H7 (cell line): ENCODE results near the gene KRT76. TPM values are rescaled to one million over a fixed set of nuclear protein-coding genes. Genes with fewer than 3 reads are reported as not detected.

Experiments
- DNase-seq: peaks from one replicate; pipeline ENCODE4 v3.0.0; 2012
- H3K27me3 ChIP-seq: 2 replicates; pipeline ENCODE4 v1.6.0; 2011; ENCODE audit warnings: mild to moderate bottlenecking, low read length; ENCODE audit not compliant: control insufficient read depth, insufficient read depth
- H3K36me3 ChIP-seq: replicated peaks from 2 replicates; pipeline ENCODE4 v1.5.1; 2011; ENCODE audit warnings: low read length; ENCODE audit not compliant: control insufficient read depth, insufficient read depth
- H3K4me3 ChIP-seq: 2 replicates; pipeline ENCODE4 v1.5.1; 2011; ENCODE audit warnings: low read depth, mild to moderate bottlenecking, control low read depth, low read length, moderate library complexity; ENCODE audit not compliant: insufficient read depth
- total RNA-seq: library from RNA; depleted of rRNA; stranded (reverse); fragments of >200 nt; shearing (Covaris generic); gene quantifications from 2 replicates; pipeline ENCODE4 v1.2.3, GENCODE V29; 2014

The KRT76 gene
- total RNA-seq, 1 experiment from 2014 or later, result not detected

DNA sequence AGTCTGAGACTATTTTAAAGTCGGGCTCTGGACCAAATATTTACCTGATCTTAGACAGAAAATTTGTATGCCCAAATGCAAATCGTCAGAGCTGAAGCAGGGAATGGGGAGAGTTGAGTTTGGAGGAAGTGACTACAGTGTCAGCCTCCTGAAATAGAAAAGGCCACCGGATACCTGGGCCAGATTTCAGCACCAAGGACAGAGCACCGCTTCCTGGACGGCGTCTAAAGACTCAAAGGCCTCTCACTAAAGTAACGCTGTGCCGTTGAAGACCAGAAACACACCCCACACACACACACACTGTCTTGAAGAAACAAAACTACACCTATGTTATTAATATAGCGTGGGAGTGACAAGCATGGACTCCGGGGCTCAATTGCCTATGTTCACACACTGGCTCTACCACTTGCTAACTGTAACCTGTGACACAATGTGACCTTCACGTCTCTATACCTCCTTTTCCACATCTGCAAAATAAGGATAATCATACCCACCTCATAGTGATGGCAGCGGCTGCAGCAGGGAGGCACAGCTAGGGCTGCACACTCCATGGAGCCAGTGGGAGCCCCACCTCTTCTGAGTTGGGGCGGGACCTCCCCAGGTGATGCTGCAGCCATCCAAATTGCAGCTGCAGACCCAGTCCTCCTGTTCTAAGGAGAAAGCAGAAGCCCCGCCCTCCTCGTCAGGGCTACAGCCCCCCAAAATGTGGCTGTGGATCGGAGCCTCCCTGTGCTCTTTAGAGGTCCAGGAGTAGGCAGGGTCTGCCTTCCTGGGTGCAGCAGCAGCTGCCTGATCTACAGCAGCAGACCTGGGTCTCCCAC is 35.6 kb downstream of the KRT76 start:
- no peak overlapping the region for H3K4me3 ChIP-seq
- peak; percentile 87 for DNase-seq
- H3K27me3 ChIP-seq, result peaks cover 1% of the 10 kb centered on the region; the same call in 1 of the 2 replicates
- no peaks in the 10 kb centered on the region for H3K36me3 ChIP-seq

DNA sequence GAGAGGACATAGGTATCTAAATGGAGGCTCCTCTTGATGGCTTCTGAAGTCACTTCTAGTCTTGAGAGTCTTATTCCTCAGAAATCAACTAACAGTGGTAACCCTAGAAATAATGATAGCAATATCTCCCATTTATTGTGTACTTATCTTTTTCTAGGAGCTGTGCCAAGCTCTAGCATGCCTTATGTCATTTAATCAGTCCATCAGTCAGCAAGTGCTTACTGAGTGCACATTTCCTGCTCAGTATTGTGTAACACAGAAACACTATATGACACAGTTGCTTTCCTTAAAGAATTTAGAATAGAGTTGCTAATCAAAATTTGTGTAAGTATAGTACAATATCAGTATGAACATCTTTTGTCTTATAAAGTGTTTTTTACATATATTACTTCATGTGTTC is 36.6 kb downstream of the KRT76 start:
- no peak for DNase-seq
- Histone ChIP-seq H3K4me3 (no peak overlapping the region), H3K36me3 (no peaks in the 10 kb centered on the region), H3K27me3 (peaks cover 1% of the 10 kb centered on the region; the same call in 1 of the 2 replicates)

DNA sequence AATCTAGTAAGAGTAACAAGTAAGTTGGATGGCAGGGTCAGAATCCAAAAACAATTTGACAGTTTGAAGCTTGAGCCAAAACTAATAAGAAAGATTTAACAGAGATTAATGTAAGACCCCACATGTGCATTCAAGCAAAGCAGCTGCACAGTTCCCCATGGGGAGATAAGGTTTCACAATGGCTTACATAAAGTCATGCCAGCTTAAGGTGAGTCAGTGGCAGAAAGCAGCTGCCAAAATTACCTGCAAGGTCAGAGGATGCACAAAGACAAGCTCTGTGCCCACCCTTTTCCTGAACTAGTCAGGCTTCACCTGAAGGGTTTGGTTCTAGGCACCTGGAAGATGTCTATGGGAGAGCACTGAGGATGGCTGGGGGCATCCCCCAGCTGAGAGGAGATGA is 37.2 kb downstream of the KRT76 start:
- Histone ChIP-seq H3K36me3 (no peaks in the 10 kb centered on the region), H3K4me3 (no peak overlapping the region), H3K27me3 (peaks cover 1% of the 10 kb centered on the region; the same call in 1 of the 2 replicates)
- no peak for DNase-seq

DNA sequence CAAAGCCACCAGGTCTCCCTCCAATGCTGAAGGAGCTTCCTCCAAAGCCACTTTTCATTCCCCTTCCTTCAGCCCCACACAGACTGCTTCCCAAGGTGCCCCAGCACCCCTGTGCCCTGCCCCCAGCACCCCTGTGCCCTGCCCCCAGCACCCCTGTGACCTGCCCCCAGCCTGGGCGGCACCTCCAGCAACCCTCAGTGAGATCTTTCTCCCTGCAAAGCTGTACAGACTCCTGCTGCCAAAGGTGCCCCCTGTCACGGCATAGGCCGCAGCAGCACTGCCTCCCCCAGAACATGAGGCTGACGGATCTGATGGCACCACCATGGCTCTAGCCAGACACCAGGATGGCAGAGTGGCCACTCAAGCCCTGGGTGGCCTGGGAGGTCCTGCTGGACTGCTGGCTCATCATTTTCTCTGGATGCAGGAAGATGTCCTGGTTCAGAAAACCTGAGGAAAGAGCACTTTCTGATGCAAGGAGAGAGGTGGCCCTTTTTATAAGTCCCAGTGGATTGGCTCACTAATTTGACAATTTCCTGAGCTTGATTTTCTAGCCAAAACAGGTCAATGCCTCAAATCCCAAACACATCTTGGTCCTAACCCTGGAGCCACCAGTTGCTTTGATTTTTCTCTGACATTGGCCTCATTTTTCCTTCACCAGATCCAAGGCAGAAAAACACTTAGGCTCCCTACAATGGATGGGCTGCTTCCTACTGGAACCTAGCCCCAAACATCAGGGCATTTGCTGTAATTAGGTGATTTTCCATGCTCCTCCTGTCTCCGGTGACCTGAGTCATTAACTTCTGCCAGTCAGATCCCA is 41.1 kb downstream of the KRT76 start:
- H3K36me3 ChIP-seq, result no peaks in the 10 kb centered on the region
- no peak for DNase-seq
- H3K27me3 ChIP-seq, result peaks cover 1% of the 10 kb centered on the region; the same call in 1 of the 2 replicates
- no peak overlapping the region for H3K4me3 ChIP-seq

DNA sequence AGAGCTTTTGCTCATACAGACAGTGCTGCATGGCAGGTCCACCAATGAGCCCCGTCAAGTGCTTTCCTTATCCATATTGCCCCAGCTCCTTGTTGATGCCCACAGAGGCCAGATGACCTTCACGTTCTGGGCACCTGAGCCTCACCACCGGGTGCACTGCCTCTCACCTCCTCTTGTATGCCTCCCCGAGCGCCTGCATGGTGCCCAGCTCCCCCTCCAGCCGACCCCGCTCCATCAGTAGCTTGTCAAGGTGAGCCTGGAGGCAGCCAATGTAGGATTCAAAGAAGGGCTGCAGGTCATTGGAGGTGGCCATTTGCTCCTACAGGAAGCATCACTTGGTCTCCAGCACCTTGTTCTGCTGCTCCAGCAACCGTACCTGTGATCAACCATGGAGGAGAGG is 42.0 kb downstream of the KRT76 start:
- no peaks in the 10 kb centered on the region for H3K36me3 ChIP-seq
- H3K27me3 ChIP-seq, result no peaks in the 10 kb centered on the region; the same call in 1 of the 2 replicates

DNA sequence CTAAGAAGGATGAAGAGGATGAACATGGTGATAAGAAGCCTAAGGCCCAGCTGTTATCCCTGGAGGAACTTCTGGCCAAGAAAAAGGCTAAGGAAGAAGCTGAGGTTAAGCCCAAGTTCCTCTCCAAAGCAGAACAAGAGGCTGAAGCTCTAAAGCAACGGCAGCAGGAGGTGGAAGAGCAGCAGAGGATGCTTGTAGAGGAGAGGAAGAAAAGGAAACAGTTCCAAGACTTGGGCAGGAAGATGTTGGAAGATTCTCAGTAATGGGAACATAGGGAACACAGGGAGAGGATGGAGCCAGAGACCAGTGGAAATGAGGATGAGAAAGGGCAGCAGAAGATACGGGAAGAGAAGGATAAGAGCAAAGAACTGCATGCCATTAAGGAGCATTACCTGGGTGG is 46.4 kb downstream of the KRT76 start:
- Histone ChIP-seq H3K27me3 (no peaks in the 10 kb centered on the region; the same call in 1 of the 2 replicates), H3K4me3 (no peak overlapping the region), H3K36me3 (no peaks in the 10 kb centered on the region)
- no peak for DNase-seq

More for the DNA sequence above, 42.0 kb downstream of the KRT76 start:
- H3K4me3 ChIP-seq, result no peak overlapping the region
- no peak for DNase-seq

DNA sequence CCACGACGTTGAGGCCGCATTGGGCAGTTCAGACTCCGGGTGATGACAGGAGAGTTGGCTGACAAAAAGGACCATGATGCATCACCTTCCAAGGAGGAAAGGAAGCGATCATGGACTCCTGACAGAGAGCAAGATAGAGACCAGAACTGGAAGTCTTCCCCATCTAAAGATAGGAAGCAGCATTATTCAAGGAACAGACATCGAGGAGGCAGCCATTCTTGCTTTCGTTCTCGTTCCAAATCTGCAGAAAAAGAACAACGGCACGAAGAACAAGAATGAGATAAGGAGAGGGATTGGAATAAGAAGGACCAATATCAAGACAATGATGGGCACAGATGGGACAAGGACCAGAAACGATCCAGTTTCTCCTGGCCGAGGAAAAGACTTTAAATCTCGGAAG is 46.8 kb downstream of the KRT76 start:
- no peaks in the 10 kb centered on the region; the same call in 1 of the 2 replicates for H3K27me3 ChIP-seq
- no peak overlapping the region for H3K4me3 ChIP-seq

DNA sequence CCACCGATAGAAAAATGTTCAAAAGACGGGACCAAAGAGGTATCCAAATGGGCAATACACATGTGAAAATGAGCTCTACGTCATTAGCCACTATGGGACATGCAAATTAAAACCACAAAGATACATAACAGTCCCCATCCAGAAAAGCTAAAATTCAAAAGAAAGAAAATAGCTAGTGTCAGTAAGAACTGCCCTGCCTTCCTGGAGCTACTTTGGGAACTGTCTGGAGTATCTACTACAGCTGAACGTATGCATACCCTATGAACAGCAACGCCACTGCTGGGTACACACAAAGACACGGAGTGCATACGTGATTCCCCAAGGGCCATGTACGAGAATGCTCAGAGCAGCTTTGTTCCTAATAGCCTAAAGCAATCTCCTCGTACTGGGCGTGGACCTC is 48.0 kb downstream of the KRT76 start:
- Histone ChIP-seq H3K27me3 (no peaks in the 10 kb centered on the region; the same call in 1 of the 2 replicates), H3K36me3 (no peaks in the 10 kb centered on the region), H3K4me3 (no peak overlapping the region)
- DNase-seq, result no peak

More for the DNA sequence above, 46.8 kb downstream of the KRT76 start:
- no peaks in the 10 kb centered on the region for H3K36me3 ChIP-seq
- no peak for DNase-seq

DNA sequence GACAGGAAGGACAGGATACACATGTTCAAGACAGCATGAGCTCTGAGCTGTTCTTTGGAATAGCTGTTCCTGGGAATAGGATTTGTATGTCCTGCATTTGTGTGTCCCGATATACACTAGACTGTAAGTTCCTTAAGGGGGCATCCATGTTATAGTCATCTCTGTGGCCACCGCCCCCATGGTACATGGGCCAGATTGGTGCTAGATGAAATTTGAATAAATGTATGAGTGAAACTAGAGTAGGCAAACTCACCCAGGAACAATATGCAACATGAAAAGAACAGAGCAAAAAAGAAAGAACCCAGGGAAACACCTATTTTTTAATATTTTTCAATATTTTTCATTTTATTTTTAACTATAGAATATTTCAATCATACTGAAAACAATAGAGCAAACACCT is 48.8 kb downstream of the KRT76 start:
- no peak for DNase-seq
- no peaks in the 10 kb centered on the region for H3K36me3 ChIP-seq
- no peak overlapping the region for H3K4me3 ChIP-seq
- H3K27me3 ChIP-seq, result no peaks in the 10 kb centered on the region; the same call in 1 of the 2 replicates

DNA sequence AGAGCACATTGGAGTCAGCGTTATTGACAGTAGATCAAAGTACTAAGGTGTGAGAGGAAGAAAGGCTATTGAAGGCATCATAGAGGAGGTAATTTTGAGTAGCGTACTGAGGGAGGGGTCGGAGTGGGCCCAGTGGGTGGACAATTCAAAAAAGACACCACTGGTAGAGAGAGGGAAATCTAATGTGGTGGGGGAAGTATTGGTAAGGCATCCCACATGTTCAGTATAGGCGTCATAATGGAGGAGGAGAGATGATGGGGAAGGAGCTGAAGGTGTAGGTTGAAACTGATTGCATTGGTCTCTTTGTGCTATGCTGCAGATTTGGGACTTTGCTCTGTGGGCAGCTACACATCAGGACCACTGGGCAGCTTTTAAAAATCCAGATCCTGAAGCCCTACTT is 50.1 kb downstream of the KRT76 start:
- no peak overlapping the region for H3K4me3 ChIP-seq
- H3K27me3 ChIP-seq, result no peaks in the 10 kb centered on the region; the same call in 1 of the 2 replicates
- DNase-seq, result no peak
- no peaks in the 10 kb centered on the region for H3K36me3 ChIP-seq

DNA sequence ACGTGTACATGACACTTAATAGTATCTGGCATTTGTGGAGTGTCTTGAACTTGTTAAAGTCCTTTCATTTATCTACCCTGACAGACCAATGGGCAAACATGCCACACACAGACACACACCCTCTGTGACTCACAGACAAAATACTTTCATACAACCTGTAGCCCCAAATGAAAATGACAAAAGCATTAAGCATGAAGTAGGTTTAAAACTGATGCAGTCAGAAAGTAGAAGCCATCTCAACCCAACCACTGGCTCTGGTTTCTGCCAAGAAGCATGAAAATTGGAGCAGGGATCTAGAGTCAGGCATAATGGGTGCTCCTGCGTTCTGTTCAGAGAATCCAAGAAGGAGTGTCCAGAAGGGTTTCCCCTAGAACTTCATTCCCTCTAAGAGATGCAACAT is 50.7 kb downstream of the KRT76 start:
- no peaks in the 10 kb centered on the region for H3K36me3 ChIP-seq
- no peak overlapping the region for H3K4me3 ChIP-seq
- no peaks in the 10 kb centered on the region; the same call in 1 of the 2 replicates for H3K27me3 ChIP-seq
- DNase-seq, result no peak

DNA sequence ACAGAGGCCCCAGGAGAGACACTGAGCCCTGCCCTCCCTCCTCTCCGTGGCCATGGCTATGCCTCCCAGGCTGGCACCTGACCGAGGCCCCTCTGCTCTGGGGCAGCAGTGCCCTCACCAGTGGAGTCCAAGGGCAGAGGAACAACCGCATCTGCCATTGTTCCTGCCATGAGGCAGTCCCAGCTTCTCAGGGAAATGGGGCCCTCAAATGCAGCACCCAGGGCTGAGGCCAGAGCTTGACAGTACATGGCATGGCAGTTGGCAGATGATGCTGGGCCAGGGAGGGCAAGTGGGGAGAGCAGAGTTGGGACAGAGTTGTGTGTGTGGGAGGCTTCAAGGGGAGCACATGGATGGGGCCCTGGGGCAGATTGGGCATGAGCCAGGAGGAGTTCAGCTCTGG is 52.8 kb downstream of the KRT76 start:
- Histone ChIP-seq H3K36me3 (no peaks in the 10 kb centered on the region), H3K4me3 (no peak overlapping the region), H3K27me3 (no peaks in the 10 kb centered on the region; the same call in 1 of the 2 replicates)
- DNase-seq, result no peak

DNA sequence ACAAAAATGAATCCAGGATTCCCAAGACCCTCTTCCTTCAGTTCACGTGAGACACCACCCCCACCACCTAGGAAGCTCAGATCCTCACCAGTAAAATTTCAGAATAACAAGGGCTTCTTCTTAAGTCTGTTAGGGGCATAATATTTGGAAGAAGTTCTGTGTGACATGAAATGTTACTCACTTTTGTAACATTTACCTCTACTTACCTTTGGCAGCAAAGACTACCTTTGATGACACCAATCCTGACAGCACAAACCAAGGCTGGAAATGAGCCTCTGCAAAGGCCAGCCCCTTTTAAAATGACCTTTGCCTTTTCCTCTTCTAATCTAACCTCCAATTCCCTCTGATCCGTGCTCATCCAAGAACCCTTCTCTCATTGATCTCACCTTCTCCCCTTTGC is 54.5 kb downstream of the KRT76 start:
- Histone ChIP-seq H3K4me3 (no peak overlapping the region), H3K27me3 (no peaks in the 10 kb centered on the region; the same call in 1 of the 2 replicates), H3K36me3 (no peaks in the 10 kb centered on the region)
- no peak for DNase-seq

DNA sequence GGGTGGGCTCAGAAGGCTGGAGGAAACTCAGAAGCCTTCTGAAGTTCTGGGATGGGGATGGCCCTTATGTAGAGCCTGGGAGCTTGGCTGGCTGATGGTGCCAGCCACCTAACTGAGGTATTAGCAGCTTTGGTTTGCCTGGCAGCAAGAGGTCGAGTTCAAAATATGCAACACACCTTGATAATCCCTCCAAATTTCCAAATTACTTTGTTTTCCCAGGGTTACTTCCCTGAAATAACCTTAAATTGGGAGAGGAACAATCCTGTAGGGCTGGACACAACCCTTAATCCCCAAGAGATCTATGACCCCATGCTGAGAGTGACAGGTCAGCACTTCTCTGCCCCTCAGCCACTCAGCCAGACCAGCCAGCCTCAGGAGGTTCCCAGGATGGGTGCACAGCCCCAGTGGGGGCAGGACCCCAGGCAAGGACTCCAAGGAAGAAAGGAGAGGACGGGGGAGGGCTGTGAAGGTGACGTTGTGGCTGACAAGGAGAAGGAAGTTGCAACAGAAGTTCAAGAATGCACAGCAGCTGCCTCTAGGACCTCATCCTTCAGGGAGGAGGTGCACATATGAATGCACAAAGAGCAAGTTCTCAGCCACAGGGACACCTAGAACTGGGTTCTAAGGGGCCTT is 55.2 kb downstream of the KRT76 start:
- H3K36me3 ChIP-seq, result no peaks in the 10 kb centered on the region
- no peaks in the 10 kb centered on the region; the same call in 1 of the 2 replicates for H3K27me3 ChIP-seq
- no peak for DNase-seq
- no peak overlapping the region for H3K4me3 ChIP-seq
